ENCODE measurements around the gene DYDC1.
"Not testable (repeated sequence)": the region's sequence is repeated elsewhere in the genome, so short reads cannot be mapped to it uniquely, and the experiment has no call there.

Gene DYDC1

DNA sequence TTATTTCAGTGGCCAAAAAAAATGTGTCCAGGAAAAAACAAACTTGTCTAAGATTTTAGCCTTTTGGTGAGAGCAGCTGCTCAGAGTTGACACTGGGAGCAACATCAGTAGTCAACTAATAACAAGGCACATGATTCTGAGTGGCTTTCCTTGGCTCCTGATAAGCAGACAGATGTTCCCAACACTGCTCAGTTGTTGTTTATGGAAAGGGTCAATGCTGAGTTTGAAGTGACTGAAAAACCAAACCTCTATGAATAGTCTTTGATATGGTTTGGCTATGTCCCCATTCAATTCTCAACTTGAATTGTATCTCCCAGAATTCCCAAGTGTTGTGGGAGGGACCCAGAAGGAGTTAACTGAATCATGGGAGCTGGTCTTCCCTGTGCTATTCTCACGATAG, 12.3 kb downstream of the DYDC1 start:
- no peak for DNase-seq (ENCODE audit: low read depth in 3 of 3)

DNA sequence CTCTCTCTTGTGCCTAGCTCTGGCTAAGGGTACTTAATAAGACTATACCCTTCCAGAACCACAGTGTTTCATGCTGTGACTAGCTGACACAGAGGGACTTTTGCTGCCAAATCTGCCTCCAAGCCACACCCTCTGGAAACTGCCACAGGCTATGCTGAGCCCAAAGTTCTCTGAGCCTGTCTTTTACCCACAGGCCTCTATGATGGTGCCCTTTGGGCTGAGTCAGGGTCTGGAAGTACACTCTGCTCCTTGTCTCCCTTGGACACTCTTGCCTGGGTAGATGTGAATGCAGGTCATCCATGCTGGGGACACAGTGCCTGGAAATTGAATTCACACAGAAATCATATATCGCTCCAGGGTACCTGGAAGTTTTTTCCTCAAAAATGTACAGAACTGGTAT, 22.6 kb downstream of the DYDC1 start:
- DNase-seq (ENCODE audit: low read depth in 3 of 3), result no peak

GRCh38 chr10:80324891-80325364, 31.6 kb downstream of the DYDC1 start:
- no peak for DNase-seq (ENCODE audit: low read depth in 3 of 3)

- no peak for DNase-seq (ENCODE audit: low read depth in 3 of 3)
Observed at GRCh38 chr10:80324086-80324485, 32.5 kb downstream of the DYDC1 start.

DNA sequence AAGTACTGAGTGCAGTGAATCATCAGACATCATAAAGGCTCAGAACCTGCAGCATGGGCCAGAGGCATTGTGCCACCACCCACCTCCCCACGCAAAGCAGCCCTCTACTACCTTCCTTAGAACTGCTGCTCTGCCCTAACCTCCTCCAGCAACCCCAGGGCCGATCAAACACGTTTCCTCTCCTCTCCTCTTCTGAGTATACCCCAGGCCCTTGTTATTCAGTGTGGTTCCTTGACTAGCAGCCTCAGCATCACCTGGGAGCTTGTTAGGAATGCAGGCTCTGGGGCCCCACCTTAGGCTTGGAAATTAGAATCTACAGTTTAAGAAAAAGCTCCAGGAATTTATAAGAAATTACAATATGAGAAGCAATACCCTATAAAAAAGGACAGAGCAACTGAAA, 33.2 kb downstream of the DYDC1 start:
- no peak for DNase-seq (ENCODE audit: low read depth in 3 of 3)

DNA sequence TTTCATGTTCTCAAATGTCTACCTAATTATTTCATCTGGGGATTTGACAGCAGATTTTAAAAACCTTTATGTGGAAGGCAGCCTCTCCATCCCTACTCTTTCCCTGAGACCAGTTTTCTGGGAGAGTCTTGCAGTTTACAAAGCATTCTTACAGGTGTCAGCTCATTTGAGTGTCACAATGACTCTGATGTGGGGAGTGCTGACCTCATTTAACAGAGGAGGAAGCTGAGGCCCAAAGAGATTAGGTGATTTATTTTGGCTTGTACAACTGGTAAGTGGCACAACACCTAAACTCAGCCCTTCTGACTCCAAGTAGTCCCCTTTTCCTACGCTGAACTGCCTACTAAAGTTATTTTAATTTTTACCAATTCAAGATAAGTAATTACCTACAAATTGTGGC, 33.8 kb downstream of the DYDC1 start:
- DNase-seq (ENCODE audit: low read depth in 3 of 3), result no peak

GRCh38 chr10:80322158-80322557, 34.4 kb downstream of the DYDC1 start:
- DNase-seq (ENCODE audit: low read depth in 3 of 3), result no peak

GRCh38 chr10:80321183-80321582, 35.4 kb downstream of the DYDC1 start:
- DNase-seq (ENCODE audit: low read depth in 3 of 3), result no peak

DNA sequence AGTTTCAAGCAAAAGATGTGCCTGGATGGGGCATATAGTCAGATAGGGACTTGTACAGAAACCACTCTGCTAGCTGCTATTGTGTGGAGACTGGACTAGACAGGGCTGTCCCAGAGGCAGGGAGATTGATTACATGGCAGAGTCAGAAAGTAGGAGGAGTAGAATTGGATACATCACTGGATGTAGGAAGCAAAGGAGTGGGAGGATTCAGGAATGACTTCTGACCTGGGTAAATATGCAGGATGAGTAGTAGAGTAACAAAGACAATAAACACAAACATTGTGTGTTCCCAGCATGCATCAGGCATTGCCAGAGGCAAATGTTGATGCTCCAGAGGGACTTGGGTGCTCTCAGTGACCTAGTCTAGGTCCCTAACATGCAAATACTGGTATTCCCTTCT, 36.2 kb downstream of the DYDC1 start:
- DNase-seq (ENCODE audit: low read depth in 3 of 3), result no peak

- no peak for DNase-seq (ENCODE audit: low read depth in 3 of 3)
Observed at GRCh38 chr10:80319725-80320290, 36.7 kb downstream of the DYDC1 start.

GRCh38 chr10:80319318-80319717, 37.2 kb downstream of the DYDC1 start:
- no peak for DNase-seq (ENCODE audit: low read depth in 3 of 3)

DNA sequence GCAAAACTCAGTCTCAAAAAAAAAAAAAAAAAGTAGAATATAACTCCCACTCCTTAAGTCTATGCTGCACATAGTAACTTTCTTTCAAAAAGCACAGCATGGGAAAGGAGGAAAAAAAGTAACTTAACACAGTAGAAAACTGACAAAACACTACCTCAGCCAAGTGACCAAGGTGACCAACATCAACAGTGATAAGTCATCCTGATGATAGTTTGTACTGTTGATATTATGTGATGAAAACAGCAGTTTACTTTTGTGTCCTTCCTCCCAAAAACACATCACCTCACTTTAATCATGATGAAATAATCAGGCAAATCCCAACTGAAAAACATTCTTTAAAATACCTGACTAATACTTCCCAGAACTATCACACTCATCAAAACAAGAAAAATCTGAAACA, 37.8 kb downstream of the DYDC1 start:
- no peak for DNase-seq (ENCODE audit: low read depth in 3 of 3)

DNA sequence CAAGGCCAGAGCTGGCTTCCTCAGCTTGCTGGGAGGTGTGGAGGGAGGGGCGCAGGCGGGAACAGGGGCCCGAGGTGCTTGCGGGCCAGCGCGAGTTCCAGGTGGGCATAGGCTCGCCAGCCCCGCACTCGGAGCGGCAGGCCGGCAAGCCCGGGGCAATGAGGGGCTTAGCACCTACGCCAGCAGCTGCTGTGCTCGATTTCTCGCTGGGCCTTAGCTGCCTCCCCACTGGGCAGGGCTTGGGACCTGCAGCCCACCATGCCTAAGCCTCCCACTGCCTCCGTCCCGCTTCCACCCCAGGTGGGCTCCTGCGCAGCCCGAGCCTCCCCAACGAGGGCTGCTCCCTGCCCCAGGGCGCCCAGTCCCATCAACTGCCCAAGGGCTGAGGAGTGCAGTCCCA, 41.2 kb downstream of the DYDC1 start:
- no peak for DNase-seq (ENCODE audit: low read depth in 3 of 3)

DNA sequence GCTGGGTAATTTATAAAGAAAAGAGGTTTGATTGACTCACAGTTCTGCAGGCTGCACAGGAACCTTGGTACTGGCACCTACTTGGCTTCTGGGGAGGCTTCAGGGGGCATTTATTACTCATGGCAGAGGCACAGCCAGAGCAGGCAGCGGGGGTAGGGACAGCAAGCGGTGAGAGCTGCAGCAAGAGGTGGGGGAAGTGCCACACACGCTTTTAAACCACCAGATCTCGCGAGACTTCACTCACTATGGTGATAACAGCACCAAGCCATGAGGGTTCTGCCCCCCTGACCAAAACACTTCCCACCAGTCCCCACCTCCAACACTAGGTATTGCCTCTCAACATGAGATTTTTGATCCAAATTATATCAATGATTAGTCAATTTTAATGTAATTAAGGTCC, 43.0 kb downstream of the DYDC1 start:
- DNase-seq (ENCODE audit: low read depth in 3 of 3), result no peak

- DNase-seq (ENCODE audit: low read depth in 3 of 3), result not testable (repeated sequence)
Observed at GRCh38 chr10:80305989-80306388, 50.6 kb downstream of the DYDC1 start.

DNA sequence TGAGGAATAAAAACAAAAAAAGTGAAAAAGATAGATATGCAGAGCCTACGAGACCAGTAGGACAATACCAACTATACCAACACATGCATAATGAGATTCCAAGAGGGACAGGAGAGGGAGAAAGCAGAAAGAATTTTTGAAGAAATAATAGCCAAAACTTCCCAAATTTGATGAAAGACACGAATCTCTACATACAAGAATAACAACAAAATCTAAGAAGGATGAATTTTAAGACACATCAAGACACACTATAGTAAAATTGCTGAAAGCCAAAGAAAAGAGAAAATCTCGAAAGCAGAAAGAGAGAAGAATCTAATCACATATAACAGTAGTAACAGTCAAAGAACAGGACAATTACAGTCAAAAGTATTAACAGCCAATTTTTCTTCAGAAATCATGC, 59.6 kb downstream of the DYDC1 start:
- DNase-seq (ENCODE audit: low read depth in 3 of 3), result no peak

DNA sequence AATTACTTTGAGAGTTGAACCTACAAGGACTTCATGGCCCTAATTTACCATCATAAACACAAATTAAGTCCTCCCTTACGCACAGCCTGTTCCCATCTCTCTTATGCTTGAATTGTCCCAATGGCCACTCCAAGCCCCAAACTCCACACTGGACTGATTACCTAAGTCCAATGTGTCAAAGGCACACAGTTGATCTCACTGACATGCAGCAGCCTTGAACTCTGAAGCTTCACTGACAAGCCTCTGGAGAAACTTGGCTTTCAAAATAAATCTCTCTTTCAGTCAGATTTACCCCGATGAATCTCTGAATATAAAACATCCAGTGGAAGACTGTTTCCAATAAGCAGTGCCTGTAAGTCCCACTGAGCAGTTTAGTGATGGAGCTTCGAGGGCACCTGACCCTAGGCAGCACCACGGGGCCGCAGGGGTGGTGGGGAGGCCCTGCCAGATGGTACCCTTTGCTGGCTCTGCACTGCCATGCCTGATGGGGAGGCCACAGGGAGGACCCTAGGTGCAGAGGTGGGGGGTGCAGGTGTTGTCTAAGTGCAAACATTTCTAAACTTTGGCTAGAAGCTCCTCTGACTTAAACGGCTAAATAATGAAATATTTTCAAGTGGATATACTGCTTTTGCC, 63.8 kb downstream of the DYDC1 start:
- no peak for DNase-seq (ENCODE audit: low read depth in 3 of 3)

DNA sequence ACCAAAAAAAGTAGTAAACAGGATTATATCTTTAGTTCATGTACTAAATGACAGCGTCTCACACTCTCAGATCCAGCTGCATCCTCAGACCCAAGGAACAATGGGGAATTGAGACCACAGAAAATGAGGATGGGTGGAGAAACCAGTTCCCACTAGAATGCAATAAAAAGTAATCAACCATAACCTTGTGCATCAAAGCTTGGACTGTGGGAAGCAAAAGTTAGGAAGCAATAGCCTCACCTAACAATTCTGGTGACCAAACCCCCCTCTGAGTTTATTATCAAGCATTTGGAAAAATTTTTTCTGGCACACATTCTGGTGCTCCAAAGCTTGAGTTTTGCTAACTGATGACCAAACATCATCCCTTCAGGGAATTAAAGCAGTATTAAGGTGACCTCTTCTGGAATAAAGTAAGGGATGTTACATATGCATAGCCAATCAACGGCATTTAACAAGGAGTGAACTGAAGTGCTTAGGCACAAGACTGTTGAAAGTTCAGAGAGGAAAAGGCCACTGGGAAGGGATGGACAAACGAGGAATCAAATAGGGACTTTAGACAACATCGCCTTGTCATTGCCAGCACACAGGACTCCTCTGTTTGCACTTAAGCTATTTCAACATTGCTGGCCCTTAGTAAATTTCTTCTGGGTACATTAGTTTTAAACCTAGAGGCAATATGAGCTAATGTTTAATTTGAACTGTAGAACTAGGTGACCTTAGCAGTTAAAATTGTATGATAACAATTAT, 65.9 kb downstream of the DYDC1 start:
- no peak for DNase-seq (ENCODE audit: low read depth in 3 of 3)

GRCh38 chr10:80289451-80290287, 66.9 kb downstream of the DYDC1 start, which contains the start of gene MAT1A:
Gene MAT1A (minus strand): TSS chr10:80289658. CDS start chr10:80289423, 235 bp downstream.
- DNase-seq (ENCODE audit: low read depth in 3 of 3), result no peak

GRCh38 chr10:80288849-80289248, 67.7 kb downstream of the DYDC1 start:
- DNase-seq (ENCODE audit: low read depth in 3 of 3), result no peak
